Stimulated activated CD4-positive, alpha-beta T cell treated with anti-CD3 and anti-CD28 coated beads, TNF-alpha, amount 100 ng/mL, for 24 hours (primary cell): ENCODE data around the gene PLBD2.

Experiments used
- DNase-seq, 3 experiments: peaks; one replicate each; pipeline ENCODE4 v3.0.0-alpha.2; 2020; ENCODE audit warnings: low read depth in 3 of 3

Gene PLBD2

DNA sequence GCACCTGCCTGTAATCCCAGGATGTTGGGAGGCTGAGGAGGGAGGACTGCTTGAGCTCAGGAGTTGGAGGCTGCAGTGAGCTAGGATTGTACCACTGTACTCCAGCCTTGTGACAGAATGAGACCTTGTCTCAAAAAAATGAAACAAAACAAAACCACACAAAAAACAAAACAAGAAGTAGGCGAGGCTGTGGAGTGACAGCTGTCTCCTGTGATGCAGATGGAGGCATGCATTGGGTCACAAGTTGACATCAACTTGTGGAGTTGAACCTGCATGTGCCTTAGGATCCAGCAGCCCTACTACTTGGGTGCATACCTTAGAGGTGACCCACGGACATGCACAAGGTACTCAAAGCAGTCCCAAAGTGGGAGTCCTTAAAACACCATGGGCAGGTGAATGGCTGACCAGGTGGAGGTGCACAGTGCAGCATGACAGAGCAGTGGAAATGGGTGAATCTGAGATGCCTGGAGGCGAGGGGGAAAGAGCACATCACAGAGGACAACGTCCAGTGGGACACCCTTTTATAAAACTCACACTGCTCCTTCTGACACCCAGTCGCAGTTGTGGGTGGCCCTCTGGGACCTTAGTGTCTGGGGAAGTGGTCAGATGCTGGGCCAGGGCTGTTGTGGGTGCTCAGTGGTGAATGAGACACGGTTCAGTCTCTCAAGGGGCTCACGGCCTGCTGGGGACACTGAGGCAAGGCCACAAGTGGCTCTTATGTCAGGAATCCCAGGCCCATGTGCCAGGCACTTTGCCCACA, 12.7 kb downstream of the PLBD2 start:
- DNase-seq = no peak

DNA sequence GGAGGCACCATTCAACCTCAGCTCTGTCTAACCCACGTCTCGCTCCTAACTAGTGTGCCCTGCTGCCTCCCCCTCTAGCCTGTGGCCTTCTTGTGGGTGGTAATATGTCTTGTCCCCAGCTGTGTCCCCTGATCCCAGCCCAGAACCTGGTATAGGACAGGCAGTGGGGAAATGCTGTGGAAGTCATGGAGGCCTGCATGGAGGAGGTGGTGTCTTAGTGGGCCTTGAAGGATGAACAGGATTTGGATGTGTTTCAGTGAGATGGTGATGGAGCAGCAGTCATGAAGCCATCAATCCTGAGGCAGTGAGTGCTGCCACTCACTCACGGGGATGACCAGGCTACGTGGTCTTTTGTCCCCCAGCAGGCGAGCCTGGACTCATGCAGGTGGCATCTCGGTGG, 13.4 kb downstream of the PLBD2 start:
- DNase-seq = no peak

DNA sequence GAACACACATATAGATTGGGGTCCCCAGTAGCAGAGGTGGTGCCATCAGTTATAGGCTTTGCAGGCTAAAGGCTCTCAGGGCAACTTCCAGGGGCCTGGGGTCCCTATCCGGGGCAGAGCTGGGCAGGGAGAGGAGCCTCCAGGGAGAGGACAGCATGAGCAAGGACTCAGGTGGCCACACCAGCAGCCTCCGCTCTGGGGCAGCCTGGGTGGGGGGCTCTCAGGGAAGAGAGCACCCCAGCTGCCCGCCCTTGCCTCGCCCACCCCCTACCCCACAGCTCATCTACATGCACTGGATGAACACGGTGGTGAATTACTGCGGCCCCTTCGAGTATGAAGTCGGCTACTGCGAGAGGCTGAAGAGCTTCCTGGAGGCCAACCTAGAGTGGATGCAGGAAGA, 14.0 kb downstream of the PLBD2 start:
- no peak for DNase-seq

DNA sequence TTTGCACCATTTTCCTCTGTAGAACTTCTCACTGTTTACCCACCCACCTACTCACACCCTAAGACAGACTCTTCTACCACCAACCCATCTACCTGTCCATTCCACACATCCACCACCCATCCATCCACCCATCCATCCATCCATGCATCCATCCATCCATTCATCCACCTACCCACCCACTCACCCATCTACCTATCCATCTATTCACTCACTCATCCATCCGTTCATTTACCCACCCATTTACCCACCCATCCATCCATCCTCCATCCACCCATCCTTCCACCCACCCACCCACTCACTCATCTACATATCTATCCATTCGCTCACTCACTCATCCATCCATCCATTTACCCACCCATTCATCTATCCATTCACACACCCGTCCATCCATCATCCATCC, 15.1 kb downstream of the PLBD2 start:
- DNase-seq = no peak

DNA sequence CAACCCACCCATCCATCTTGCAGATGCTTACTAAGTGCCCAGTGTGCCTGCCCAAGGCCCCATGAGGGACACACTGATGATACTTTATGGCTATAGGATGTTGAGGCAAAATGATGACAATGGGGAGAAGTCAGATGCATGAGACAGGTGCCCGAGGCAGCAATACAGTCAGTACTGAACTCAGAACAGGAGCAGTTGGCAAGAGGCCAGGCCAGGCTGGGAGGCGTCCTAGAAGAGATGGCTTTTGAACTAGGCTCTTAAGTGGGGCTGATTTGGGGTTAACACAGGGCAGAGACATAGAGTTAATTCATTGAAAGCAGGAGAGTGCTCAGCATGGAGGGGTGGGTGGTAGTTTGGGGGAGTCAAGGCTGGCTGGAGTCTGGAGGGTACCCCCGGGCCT, 15.6 kb downstream of the PLBD2 start:
- DNase-seq = no peak

DNA sequence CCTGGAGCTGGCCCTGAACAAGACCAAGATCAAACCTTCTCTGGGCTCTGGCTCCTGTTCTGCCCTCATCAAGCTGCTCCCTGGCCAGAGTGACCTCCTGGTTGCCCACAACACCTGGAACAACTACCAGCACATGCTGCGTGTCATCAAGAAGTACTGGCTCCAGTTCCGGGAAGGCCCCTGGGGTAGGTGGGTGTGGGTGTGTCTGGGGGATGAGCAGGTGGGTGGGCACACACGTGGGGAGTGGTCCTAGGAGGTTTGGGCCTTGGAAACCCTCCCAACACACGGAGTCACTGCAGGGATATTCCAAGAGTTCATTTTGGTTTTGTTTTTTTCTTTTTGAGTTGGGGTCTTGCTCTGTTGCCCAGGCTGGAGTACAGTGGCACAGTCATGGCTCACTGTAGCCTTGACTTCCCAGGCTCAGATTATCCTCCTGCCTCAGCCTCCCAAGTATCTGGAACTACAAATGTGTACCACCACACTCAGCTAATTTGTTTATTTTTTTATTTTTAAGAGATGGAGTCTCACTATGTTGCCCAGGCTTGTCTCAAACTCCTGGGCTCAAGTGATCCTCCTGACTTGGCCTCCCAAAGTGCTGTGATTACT, 16.5 kb downstream of the PLBD2 start:
- no peak for DNase-seq

DNA sequence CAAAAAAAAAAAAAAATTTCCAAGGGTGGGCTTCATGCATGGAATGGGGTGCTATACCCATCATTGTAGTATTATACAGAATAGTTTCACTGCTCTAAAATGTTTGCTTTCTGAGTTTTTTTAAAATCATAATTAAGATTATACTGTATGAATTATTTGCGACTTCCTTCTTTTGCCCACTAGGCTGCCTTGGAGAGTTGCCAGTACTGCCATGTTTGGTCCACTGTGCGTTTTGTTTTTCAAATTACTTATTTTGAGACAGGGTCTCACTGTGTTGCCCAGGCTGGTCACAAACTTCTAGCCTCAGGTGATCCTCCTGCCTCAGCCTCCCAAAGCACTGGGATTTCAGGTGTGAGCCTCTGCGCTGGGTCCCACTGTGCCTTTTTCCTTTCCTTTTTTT, 19.9 kb downstream of the PLBD2 start:
- DNase-seq = no peak

DNA sequence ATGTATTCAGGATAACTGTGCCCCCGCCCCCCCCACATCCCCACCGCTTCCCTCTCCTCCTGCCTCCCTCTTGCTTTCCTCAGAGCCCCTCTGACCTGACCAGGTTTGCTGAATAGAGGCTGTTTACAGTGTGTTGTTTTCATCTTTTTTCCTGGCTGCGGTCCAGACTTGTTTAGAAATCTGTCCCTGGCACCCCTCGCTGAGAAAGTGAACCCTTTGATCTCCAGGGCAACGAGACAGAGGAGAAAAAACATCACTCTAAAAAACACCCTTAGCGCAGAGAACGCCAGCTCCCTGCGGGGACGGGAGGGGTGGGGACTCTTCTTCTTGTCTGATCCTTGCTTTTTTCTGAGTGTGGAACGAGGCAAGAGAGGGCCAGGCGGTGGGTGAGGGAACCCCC, 22.8 kb downstream of the PLBD2 start:
- DNase-seq = no peak

DNA sequence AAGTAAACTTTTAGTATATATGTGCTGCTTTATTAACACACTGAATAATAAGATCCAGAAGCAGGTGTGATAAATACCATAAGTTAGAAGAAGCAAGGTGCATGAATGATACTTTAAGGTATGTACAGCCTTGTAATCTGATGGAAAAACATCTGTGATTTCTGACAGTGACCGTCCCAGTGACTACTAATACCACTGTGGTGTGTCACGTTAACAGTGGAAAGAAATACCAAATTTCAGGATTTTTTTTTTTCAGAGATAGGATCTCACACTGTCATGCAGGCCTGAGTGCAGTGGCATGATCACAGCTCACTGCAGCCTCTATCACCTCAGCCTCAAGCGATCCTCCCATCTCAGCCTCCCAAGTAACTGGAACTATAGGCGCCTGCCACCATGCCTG, 23.8 kb downstream of the PLBD2 start:
- no peak for DNase-seq

DNA sequence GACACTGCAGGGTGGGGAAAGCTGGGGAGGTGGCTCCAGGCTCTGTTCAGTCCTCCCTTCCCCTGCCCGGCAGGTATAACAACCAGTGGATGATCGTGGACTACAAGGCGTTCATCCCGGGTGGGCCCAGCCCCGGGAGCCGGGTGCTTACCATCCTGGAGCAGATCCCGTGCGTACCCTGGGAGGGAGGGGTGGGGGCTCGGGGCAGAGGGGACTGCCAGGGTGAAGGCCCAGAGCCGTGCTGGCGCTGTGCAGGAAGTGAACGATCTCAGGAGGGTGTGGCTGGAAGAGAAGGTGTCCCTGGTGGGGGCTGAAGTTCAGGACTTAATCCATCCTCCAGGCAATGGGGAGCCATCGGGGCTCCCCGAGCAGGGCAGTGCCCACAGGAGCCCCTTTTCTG, 26.4 kb downstream of the PLBD2 start:
- no peak for DNase-seq

DNA sequence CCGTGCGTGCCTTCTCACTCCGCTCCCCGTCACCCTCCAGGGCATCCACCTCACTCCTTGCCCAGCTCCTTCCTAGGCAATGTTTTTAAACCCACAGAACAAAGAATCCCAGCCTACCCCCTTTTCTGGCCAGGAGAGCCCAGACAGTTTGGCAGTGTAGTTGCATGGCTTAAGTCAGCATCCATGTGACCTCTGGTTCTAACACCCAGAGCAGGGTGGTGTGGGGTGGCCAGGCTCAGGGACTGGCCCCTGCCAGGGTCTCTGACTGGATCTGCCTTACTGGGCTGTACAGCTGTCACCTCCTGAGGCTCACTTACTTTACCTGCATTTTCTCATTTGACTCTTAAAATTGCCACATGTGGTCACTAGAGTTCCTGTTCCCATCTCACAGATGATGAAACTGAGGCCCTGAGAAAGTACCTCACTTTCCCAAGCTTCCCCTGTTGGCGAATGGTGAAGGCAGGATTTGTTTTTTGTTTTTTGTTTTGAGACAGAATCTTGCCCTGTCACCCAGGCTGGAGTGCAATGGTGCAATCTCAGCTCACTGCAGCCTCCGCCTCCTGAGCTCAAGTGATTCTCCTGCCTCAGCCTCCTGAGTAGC, 27.0 kb downstream of the PLBD2 start:
- DNase-seq = no peak

DNA sequence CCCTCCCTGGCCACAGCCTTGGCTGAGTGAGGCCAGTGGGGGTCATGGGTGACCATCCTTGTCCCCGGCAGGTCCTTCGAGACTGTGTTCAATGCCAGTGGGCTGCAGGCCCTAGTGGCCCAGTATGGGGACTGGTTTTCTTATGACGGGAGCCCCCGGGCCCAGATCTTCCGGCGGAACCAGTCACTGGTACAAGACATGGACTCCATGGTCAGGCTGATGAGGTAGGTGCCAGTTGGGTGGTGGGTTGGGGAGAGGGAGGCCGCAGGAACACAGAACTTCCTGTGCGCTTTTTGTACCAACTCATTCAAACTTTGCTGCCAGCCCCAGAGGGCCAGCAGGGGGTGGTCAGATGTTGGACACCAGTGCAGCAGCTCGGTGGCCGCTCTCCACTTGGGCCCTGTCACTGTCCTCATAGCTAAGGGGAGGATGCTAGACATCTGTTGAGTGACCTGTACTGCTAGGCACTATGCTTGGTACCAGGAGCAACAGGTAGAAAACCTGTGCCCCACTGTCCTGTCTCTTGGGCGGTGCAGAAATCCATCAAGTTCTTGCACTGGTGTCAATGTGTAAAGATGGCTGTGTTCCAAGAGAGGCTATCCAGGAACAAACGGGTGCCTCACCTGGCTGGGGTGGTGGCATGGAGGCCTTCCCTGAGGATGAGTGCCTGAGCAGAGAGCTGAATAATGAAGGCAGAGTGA, 28.6 kb downstream of the PLBD2 start:
- no peak for DNase-seq

DNA sequence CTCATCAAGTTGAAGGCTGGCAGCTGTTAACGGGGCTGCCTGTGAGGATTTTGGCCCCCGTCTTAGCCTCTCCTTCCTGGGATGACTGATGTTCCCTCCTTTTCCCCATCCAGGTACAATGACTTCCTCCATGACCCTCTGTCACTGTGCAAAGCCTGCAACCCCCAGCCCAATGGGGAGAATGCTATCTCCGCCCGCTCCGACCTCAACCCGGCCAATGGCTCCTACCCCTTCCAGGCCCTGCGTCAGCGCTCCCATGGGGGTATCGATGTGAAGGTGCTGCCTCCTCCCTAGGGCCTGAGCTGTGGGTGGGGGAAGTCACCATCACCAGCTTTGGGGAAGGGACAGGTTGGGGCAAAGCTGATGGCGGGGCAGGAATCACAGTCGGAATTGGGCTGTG, 29.2 kb downstream of the PLBD2 start:
- DNase-seq = no peak

DNA sequence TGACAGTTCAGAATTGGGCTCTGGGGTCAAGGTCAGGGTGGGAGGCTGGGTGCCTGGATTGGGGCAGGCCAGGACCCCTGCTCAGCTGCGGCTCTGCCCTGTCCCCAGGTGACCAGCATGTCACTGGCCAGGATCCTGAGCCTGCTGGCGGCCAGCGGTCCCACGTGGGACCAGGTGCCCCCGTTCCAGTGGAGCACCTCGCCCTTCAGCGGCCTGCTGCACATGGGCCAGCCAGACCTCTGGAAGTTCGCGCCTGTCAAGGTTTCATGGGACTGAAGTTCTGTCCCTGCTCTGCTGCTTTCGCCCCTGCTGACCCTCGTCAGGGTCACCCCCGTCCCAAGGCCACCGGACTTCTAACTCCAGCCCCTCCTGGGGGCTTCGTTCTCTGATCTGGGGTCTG, 30.0 kb downstream of the PLBD2 start:
- no peak for DNase-seq

DNA sequence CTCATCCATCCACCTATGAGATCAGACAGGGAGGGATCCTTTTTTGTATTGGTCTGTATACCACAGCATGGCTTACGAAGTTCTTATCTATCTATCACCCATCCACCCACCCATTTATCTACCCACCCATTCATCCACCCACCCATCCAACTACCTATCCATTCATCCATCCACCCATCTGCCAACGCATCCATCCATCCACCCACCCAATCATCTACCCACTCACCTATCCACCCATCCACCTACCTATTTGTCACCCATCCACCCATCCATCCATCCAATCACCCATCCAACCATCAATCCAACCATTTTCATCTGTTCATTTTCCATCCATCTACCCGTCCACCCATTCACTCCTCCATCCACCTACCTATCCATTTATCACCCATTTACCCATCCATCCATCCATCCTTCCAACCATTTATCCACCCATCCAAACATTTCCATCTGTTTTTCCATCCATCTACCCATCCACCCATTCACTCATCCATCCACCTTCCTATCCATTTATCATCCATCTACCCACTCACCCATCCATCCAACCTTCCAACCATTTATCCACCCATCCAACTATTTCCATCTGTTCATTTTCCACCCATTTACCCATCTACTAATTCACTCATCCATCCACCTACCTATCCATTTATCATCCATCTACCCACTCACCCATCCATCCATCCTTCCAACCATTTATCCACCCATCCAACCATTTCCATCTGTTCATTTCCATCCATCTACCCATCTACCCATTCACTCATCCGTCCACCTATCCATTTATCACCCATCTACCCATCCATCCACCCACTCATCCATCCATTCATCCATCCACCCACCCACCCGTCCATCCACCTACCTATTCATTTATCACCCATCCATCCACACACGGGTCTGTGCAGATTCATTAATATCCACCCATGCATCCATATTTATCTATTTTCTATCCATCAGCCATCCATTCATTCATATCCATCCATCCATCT, 32.0 kb downstream of the PLBD2 start:
- DNase-seq = no peak

DNA sequence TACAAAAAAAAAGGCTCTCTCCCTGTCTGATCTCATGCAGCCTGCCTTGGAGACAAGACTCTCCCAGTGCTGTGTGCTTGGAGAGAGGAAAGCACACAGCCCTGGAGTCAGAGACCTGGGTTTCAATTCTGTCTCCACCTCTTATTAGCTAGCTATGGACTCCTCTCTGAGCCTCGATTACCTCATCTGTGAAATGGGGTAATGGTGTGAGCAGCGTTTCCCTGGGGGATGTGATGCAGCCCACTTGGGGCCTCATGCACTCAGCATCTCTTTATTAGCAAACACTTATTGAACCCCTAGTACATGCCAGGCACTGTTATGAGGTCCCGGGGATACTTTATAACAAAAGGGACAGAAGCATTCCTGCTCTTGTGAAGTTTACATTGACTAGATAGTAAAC, 32.8 kb downstream of the PLBD2 start:
- DNase-seq = no peak

DNA sequence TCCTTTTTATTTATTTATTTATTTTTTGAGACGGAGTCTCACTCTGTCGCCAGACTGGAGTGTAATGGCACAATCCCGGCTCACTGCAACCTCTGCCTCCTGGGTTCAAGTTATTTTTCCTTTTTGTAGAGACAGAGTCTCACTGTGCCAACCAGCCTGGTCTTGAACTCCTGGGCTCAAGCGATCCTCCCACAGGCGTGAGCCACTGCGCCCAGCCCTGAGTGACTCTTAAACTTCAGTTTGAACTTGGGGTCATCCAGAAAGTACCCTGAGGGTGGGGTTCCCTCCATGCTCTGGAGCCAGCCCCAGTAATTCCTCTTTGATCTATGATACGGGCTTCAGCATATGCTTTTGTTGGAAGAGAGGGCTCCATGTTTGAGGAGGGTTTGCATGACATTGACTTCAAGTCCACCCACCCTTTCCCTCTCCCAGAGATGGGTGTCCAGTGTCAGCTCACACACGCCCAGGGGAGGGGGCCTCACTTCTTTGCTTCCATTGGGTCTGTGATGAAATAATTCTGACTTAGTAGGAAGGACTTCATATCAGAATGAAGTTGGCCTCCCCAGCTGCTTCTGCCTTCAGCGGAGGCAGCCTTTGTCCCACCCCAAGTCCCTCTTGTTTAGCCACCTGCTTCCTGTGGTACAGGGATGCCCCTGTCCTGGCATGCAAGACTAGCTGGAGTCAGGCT, 33.4 kb downstream of the PLBD2 start:
- DNase-seq = no peak

DNA sequence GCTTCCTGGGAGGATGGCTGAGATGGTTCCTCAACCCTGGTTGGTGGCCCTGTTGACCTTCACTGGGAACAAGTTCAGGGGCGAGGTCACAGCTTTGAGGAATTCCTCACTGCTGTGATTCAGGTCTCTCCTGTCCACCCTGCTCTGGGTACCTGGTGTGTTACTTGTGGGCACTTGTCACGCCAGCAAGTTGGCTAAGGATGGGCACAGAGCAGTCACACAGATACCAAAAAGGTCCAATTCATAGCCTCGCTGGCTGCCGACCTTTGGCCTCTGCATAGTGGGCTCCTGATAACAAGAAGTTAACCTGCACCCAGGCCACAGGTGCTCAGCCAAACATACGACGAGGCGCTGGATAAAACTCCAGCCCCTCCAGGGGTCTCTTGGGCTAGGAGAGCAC, 34.1 kb downstream of the PLBD2 start:
- DNase-seq = no peak

DNA sequence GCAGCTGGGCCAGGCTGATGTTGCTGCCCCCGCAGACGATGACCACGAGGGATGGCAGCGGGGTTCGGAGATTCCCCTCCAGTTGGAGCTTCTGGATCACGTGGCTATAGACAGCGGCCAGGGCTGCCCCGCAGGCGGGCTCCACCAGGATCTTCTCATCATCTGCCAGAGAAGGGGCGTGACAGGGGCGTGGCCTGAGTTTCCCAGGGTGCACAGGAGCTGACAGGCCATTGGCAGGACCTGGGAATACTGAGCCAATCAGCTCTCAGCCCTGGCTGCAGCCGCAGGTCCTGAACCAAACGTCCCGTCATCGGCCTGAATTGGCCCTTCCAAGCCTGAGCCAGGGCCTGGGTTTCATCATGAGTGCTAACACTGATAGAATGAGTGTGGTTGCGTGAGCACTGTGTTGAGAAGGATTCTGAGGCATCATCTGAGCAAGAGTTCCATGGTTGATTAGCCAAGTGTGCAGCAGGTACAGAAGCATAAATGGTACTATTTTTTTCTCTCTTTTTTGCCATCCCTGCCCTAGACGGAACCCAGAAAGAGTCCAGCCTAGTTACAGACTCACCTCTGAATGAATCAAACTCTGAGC, 34.7 kb downstream of the PLBD2 start:
- no peak for DNase-seq

DNA sequence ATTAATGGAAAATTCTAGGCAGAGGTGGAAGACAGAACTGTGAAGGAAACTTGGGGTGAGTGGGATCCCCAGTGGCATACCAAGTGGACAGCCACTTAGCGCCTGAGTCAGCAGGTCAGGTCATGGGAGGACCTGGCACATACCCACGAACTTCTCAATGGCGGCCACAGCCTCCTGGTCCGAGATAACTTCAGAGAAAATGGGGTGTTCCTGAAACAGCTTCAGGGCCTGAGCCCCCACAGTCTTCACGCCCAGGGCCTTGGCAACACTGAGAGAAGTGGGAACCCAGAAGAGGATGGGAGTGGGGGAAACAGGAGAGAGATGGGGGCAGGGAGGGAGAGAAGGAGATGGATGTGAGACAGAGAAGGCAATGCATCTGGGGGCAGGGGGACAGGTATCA, 35.4 kb downstream of the PLBD2 start:
- DNase-seq = no peak

DNA sequence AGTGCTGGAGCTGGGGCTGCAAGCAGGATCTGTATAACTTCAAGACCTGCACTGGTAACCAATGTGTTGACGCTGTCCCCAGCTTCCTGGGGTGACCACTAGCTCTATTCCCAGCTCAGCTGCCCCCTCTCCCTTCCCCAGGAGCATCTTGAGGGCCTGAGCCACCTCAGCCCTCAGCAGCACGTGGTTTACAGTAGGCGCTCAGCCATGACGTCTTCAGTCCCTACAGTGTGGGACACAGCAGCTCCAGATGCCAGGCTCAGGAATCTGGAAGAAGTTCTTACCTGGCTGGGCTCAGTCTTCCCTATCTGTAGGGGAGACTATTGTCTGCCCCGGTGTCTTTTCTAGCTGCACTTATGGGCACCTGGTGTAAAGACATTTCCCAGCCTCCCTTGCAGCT, 36.7 kb downstream of the PLBD2 start:
- no peak for DNase-seq
